PC-9 (cell line): Measurements from ENCODE around the gene ADAM17.

Source experiments
- CTCF ChIP-seq: fragments of 200-600 bp; sonication (generic); conservative IDR thresholded peaks from 2 replicates; pipeline ENCODE4 v1.6.1; 2017; ENCODE audit warnings: mixed run types, antibody characterized with exemption, mild to moderate bottlenecking, moderate library complexity
- EZH2 ChIP-seq: fragments of 200-600 bp; sonication (generic); IDR thresholded peaks from 2 replicates; pipeline ENCODE4 v1.8.0; 2017; ENCODE audit warnings: antibody characterized with exemption, low read depth

GRCh38 chr2:9478526-9478925, 77.1 kb downstream of the ADAM17 start:
- TF ChIP-seq CTCF (no peak), EZH2 (no peak)
